Ovary (tissue), 9 donors: ENCODE data around the gene IL1RL1. TPM values are rescaled to one million over a fixed set of nuclear protein-coding genes. Genes with fewer than 3 reads are reported as not detected.

ENCODE experiments used
- DNase-seq, 5 donors: peaks; one replicate each; pipeline ENCODE4 v3.0.0-alpha.2; 2019 to 2020
- H3K27ac ChIP-seq, 2 donors: fragments of 200-600 bp; one replicate each; pipeline versions ENCODE4 v1.5.1 to v1.8.0; 2019 to 2022
- H3K27me3 ChIP-seq: fragments of 200-600 bp; one replicate; pipeline ENCODE4 v1.8.0; 2022
- H3K36me3 ChIP-seq: fragments of 200-600 bp; sonication (generic); one replicate; pipeline ENCODE4 v1.5.1; 2019
- H3K4me1 ChIP-seq: one replicate; pipeline ENCODE4 v1.8.1; 2013; ENCODE audit warnings: mild to moderate bottlenecking, moderate library complexity; ENCODE audit not compliant: insufficient read depth
- H3K4me3 ChIP-seq: fragments of 200-600 bp; sonication (generic); one replicate; pipeline ENCODE4 v1.5.1; 2017
- H3K9me3 ChIP-seq, 2 donors: fragments of 200-600 bp in 1 of 2; sonication (generic) in 1 of 2; one replicate each; pipeline versions ENCODE4 v1.5.1 to v1.8.1; 2013 to 2019; ENCODE audit warnings: mild to moderate bottlenecking in 1 of 2, moderate library complexity in 1 of 2
- EP300 ChIP-seq: sonication (generic); formaldehyde crosslinking; IDR thresholded peaks from one replicate; pipeline ENCODE4 v1.6.1; 2017; ENCODE audit warnings: antibody characterized with exemption
- POLR2A ChIP-seq: fragments of 450-650 bp; IDR thresholded peaks from one replicate; pipeline ENCODE4 v1.6.1; 2017; ENCODE audit warnings: antibody characterized with exemption, mild to moderate bottlenecking, moderate library complexity
- WGBS, 3 donors: extraction: QIAGEN DNeasy Blood & Tissue Kit in 1 of 3; methylation state at CpG; one replicate each; pipeline versions ENCODE4 v1.1.5 to v1.1.7; 2013 to 2017; 5-methylcytosine and 5-hydroxymethylcytosine counted together
- intact Hi-C, 4 donors: fragments of 100-400 bp; cut with DNase I; formaldehyde crosslinking; loops; one replicate each; pipeline versions ENCODE4 v1.11.0 to v1.15.1; 2022 to 2023
- polyA plus RNA-seq, 2 donors: library from polyadenylated mRNA; stranded (reverse); fragments of 200-250 nt in 1 of 2; fragments of 350-450 nt in 1 of 2; fragmentation: Illumina TruSeq in 1 of 2; extraction: RNeasy Lipid Tissue Mini Kit (QIAGEN cat#74804) in 1 of 2; gene quantifications; one replicate each; pipeline ENCODE4 v1.2.3, GENCODE V29; 2013 to 2014
- total RNA-seq, 7 donors: library from RNA; depleted of rRNA in 2 of 7; stranded (reverse); fragments of >200 nt in 2 of 7; fragmentation: NEBNext Ultra II Directional in 3 of 7; extraction: Animal tissue kit (Norgen Biotek cat#: 25700) in 3 of 7; gene quantifications; one replicate each; pipeline versions ENCODE4 v1.1.0 to v1.2.4, GENCODE V29; 2016 to 2023
- TF ChIP-seq, protein P1 (sequence below), 3 donors: fragments of 450-650 bp in 2 of 3; fragments of 200-600 bp in 1 of 3; IDR thresholded peaks; one replicate each; pipeline versions ENCODE4 v1.5.1 to v1.8.0; 2016 to 2022; ENCODE audit warnings: antibody characterized with exemption in 3 of 3, mild to moderate bottlenecking in 1 of 3
- donor health status: DM: no; HTN: no; CAD: no; lungs with moderate emphysema.
- donor health status: DM: no; HTN: no; CAD: no.
- donor health status: Bipolar disorder and iron deficiency.
- donor health status: DM: yes; HTN: yes; CAD: no.
- donor health status: DM: no; HTN: no; CAD: no.
- donor health status: DM: yes; HTN: yes; CAD: no.

Gene IL1RL1
- total and polyA plus RNA-seq, 9 donors = 0.36 to 2.3 (median 1.9) TPM; not detected in 1

DNA sequence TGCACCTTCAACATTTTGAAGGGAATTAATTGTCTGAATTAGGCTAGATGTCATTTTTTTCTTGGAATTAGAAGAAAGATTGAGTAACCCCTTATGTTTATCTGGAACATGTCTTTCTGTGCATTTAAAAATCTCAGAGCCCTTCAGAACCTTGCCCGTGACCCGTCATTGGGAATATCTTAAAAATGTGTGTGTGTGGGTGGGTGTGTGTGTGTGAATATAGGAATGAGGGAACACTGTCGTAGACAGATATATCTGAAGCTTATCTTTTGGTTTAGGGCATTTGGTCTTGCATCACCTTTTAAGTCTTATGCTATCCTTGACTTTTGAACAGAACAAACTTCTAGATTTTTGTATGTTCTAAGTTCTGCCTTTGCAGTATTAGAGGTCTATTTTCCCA lies 13.5 kb upstream of the IL1RL1 start:
- H3K27me3 ChIP-seq = no peaks in the 10 kb centered on the region
- no peaks in the 10 kb centered on the region for H3K9me3 ChIP-seq
- 36 to 56% (median 40%) methylated on average over 3 of the region's 3 CpGs for WGBS, 3 donors
- intact Hi-C loops = no loop called here
- no peaks in the 10 kb centered on the region for H3K4me1 ChIP-seq
- DNase-seq = no peak
- H3K4me3 ChIP-seq = no peak overlapping the region
- H3K36me3 ChIP-seq = no peaks in the 10 kb centered on the region
- no peak overlapping the region for H3K27ac ChIP-seq
- no peak for TF ChIP-seq EP300
- no peak for TF ChIP-seq POLR2A
- TF ChIP-seq, protein P1, sequence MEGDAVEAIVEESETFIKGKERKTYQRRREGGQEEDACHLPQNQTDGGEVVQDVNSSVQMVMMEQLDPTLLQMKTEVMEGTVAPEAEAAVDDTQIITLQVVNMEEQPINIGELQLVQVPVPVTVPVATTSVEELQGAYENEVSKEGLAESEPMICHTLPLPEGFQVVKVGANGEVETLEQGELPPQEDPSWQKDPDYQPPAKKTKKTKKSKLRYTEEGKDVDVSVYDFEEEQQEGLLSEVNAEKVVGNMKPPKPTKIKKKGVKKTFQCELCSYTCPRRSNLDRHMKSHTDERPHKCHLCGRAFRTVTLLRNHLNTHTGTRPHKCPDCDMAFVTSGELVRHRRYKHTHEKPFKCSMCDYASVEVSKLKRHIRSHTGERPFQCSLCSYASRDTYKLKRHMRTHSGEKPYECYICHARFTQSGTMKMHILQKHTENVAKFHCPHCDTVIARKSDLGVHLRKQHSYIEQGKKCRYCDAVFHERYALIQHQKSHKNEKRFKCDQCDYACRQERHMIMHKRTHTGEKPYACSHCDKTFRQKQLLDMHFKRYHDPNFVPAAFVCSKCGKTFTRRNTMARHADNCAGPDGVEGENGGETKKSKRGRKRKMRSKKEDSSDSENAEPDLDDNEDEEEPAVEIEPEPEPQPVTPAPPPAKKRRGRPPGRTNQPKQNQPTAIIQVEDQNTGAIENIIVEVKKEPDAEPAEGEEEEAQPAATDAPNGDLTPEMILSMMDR (IDR thresholded peaks at IDR 0.05) = no peak

DNA sequence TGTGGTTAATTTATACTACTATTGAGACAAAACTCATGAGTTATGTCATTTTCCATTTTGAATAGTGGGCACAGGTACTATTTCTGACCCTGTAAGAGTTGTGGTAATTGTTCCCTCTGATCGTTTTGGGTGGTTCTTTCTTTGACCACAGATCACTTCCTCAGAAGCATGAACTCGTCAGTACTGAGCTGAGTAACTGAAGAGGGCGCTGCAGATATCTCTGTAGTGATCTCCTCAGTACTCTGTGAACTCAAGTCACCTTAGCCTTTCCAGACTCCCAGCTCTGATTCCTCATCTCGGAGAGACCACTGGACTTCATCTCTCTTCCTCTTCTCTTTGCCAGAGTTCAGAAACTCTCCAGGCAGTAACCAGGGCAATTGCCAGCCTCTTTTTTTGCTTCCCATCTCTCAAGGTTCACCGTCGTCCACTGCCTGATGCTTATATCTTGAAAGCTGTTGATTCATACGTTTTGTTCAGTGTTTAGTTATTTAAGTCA lies 9.4 kb upstream of the IL1RL1 start:
- H3K27me3 ChIP-seq = no peaks in the 10 kb centered on the region
- no peak overlapping the region for H3K4me3 ChIP-seq
- no peaks in the 10 kb centered on the region for H3K4me1 ChIP-seq
- H3K27ac ChIP-seq = no peak overlapping the region
- intact Hi-C loops = no loop called here
- H3K36me3 ChIP-seq = no peaks in the 10 kb centered on the region
- TF ChIP-seq, protein P1 (IDR thresholded peaks at IDR 0.05) = no peak
- TF ChIP-seq EP300 (no peak), POLR2A (no peak)
- H3K9me3 ChIP-seq = no peaks in the 10 kb centered on the region
- no peak for DNase-seq
- 21 to 32% (median 26%) methylated on average over 7 of the region's 7 CpGs for WGBS, 3 donors

DNA sequence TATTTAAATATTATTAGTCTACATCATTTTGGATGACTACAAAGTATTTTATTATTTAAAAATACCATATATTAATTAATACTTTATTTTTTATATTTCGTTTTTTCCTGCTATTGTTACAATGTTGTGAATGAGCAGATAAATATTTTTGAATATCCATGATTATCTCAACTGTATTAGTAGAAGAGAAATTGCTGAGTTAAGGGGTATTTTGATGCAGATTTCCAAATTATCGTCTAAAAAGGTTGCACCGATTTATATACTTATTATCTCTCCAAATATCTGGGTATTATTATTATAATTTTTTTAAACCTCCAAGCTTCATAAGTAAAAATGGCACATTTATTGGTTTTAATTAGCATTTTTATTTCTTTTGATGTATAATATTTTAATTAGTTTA lies 8.9 kb upstream of the IL1RL1 start:
- no peak overlapping the region for H3K27ac ChIP-seq
- 78 to 91% (median 79%) methylated on average over 3 of the region's 3 CpGs for WGBS, 3 donors
- H3K27me3 ChIP-seq = no peaks in the 10 kb centered on the region
- no peaks in the 10 kb centered on the region for H3K9me3 ChIP-seq
- H3K4me1 ChIP-seq = no peaks in the 10 kb centered on the region
- no peaks in the 10 kb centered on the region for H3K36me3 ChIP-seq
- TF ChIP-seq, protein P1 (IDR thresholded peaks at IDR 0.05) = no peak
- TF ChIP-seq POLR2A (no peak), EP300 (no peak)
- no peak for DNase-seq
- intact Hi-C loops = no loop called here
- no peak overlapping the region for H3K4me3 ChIP-seq

DNA sequence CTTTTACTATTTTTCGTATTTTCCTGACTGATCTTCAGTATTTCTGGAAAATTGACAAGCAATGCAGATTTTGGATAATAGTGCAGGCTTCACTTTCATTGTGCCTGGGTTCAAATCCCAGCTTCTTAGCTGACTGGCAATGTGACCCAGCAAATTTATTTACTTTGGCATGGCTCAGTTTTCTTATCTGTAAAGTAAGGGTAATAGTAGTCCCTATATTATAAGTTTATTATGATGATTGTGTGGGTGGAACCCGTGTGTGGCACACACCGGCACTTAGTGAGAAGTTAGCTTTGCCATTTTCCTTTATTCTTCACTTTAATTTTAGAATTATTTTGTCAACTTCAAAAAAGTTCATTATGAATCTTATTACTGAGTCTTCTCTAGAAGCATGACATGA lies 7.8 kb upstream of the IL1RL1 start:
- WGBS, 3 donors = 70 to 86% (median 74%) methylated on average over 3 of the region's 3 CpGs
- no peaks in the 10 kb centered on the region for H3K9me3 ChIP-seq
- intact Hi-C loops = no loop called here
- DNase-seq = no peak
- H3K27me3 ChIP-seq = no peaks in the 10 kb centered on the region
- TF ChIP-seq POLR2A (no peak), EP300 (no peak)
- TF ChIP-seq, protein P1 (IDR thresholded peaks at IDR 0.05) = no peak
- no peaks in the 10 kb centered on the region for H3K36me3 ChIP-seq
- no peaks in the 10 kb centered on the region for H3K4me1 ChIP-seq
- H3K4me3 ChIP-seq = no peak overlapping the region
- H3K27ac ChIP-seq = no peak overlapping the region
